ENCODE measurements around the gene GALT. TPM values are rescaled to one million over a fixed set of nuclear protein-coding genes. Genes with fewer than 3 reads are reported as not detected.

The GALT gene
- total and polyA plus RNA-seq, 2 of the 13 experiments (the other 11 are each of a cell fraction or from before 2014, with no cell fraction given): 40.4 to 46.3 TPM

GRCh38 chr9:34644766-34645314 is 1.6 kb upstream of the GALT start (continued):
- TF ChIP-seq HNF1B (CRISPR knock-in tag; IDR thresholded peaks at IDR 0.05): peak; percentile 55
- no peak for TF ChIP-seq SOX13 (IDR thresholded peaks at IDR 0.05)
- TF ChIP-seq SOX13 (CRISPR knock-in tag; conservative IDR thresholded peaks at IDR 0.05 in 1 of 2, IDR thresholded peaks at IDR 0.05 in 1 of 2): peak in 1 of 2 experiments; percentile 57; a peak in 1 of 4 replicates
- no peak for TF ChIP-seq PTBP1 (IDR thresholded peaks at IDR 0.05; ENCODE audit: low read depth, low read length, poor library complexity, severe bottlenecking)
- TF ChIP-seq PPARG (CRISPR knock-in tag; conservative IDR thresholded peaks at IDR 0.05): peak; percentile 99
- peak; percentile 66 for TF ChIP-seq FOSL2 (CRISPR knock-in tag; IDR thresholded peaks at IDR 0.05)
- TF ChIP-seq FOXP4 (CRISPR knock-in tag; IDR thresholded peaks at IDR 0.05): peak; percentile 30; the same call in 1 of the 2 replicates
- TF ChIP-seq ZNF34 (CRISPR knock-in tag; IDR thresholded peaks at IDR 0.05; ENCODE audit: borderline replicate concordance): no peak
- TF ChIP-seq HMG20A (CRISPR knock-in tag; IDR thresholded peaks at IDR 0.05; ENCODE audit: borderline replicate concordance): peak; percentile 69; the same call in 1 of the 2 replicates
- peak; percentile 64 for TF ChIP-seq THAP11 (CRISPR knock-in tag; IDR thresholded peaks at IDR 0.05)
- TF ChIP-seq AKNA (CRISPR knock-in tag; IDR thresholded peaks at IDR 0.05; ENCODE audit: borderline replicate concordance): no peak
- peak; percentile 73 to 86 for TF ChIP-seq NR2F1 (CRISPR knock-in tag; IDR thresholded peaks at IDR 0.05)
- no peak for TF ChIP-seq ZNF354B (CRISPR knock-in tag; IDR thresholded peaks at IDR 0.05)
- peak; percentile 96 for TF ChIP-seq RXRA (CRISPR knock-in tag; IDR thresholded peaks at IDR 0.05)
- TF ChIP-seq NR2F2 (IDR thresholded peaks at IDR 0.05; ENCODE audit: borderline replicate concordance, low read depth): peak; percentile 63; the same call in 1 of the 2 replicates
- TF ChIP-seq DPF2 (CRISPR knock-in tag; IDR thresholded peaks at IDR 0.05; ENCODE audit: borderline replicate concordance, low read depth): 0 out of 2 replicates have a peak, but pooled peaks have one; percentile 44
- peak; percentile 60; the same call in 1 of the 2 replicates for TF ChIP-seq SOX5 (CRISPR knock-in tag; IDR thresholded peaks at IDR 0.05; ENCODE audit: borderline replicate concordance)
- 0 out of 2 replicates have a peak, but pooled peaks have one; percentile 54 for TF ChIP-seq ZNF572 (CRISPR knock-in tag; IDR thresholded peaks at IDR 0.05)
- TF ChIP-seq ZNF501 (CRISPR knock-in tag; IDR thresholded peaks at IDR 0.05): 0 out of 2 replicates have a peak, but pooled peaks have one; percentile 30
- peak; percentile 79; the same call in 1 of the 2 replicates for TF ChIP-seq MIXL1 (CRISPR knock-in tag; IDR thresholded peaks at IDR 0.05)
- 0 out of 2 replicates have a peak, but pooled peaks have one; percentile 53 for TF ChIP-seq PHF21A (CRISPR knock-in tag; IDR thresholded peaks at IDR 0.05)
- peak; percentile 37; the same call in 1 of the 2 replicates for TF ChIP-seq ELF3 (CRISPR knock-in tag; IDR thresholded peaks at IDR 0.05)
- 0 out of 2 replicates have a peak, but pooled peaks have one; percentile 77 for TF ChIP-seq ZSCAN22 (CRISPR knock-in tag; IDR thresholded peaks at IDR 0.05)

All from HepG2 (cell line).